ENCODE results near the gene AHI1. TPM values are rescaled to one million over a fixed set of nuclear protein-coding genes. Genes with fewer than 3 reads are reported as not detected.

The AHI1 gene
- total and polyA plus RNA-seq, 11 donors: 5.7 to 17.1 (median 10.3) TPM

DNA sequence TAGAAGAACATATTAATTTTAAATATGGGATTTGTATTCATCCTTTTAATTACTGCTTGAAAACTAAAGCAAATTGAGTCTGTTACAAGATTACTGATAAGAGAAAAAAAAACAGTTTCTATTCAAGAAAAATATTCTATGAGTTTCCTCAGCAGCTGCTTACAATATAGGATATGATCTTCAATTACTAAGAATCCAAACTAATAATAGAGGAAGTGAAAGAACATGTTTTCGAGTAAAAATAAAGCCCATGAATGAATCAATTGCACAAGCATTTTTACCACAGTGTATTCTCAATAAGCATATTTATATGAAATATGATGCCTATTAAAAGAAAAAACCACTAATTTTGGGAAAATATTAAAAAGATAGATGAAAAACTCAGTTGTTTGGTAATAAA lies 63.4 kb downstream of the AHI1 start:
- peaks cover 0 to 7% (median 0%) of the 10 kb centered on the region in 12 donors for H3K4me1 ChIP-seq
- peaks cover 0 to 85% (median 11%) of the 10 kb centered on the region in 9 donors for H3K36me3 ChIP-seq
- H3K27ac ChIP-seq: no peak overlapping the region
- H3K27me3 ChIP-seq: no peaks in the 10 kb centered on the region
- intact Hi-C loops (cut with DNase I): no loop called here
- H3K4me3 ChIP-seq: no peak overlapping the region
- TF ChIP-seq, protein P1, sequence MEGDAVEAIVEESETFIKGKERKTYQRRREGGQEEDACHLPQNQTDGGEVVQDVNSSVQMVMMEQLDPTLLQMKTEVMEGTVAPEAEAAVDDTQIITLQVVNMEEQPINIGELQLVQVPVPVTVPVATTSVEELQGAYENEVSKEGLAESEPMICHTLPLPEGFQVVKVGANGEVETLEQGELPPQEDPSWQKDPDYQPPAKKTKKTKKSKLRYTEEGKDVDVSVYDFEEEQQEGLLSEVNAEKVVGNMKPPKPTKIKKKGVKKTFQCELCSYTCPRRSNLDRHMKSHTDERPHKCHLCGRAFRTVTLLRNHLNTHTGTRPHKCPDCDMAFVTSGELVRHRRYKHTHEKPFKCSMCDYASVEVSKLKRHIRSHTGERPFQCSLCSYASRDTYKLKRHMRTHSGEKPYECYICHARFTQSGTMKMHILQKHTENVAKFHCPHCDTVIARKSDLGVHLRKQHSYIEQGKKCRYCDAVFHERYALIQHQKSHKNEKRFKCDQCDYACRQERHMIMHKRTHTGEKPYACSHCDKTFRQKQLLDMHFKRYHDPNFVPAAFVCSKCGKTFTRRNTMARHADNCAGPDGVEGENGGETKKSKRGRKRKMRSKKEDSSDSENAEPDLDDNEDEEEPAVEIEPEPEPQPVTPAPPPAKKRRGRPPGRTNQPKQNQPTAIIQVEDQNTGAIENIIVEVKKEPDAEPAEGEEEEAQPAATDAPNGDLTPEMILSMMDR (IDR thresholded peaks at IDR 0.05): no peak
- DNase-seq (no peak), ATAC-seq (no peak)
- H3K9me3 ChIP-seq: no peaks in the 10 kb centered on the region
- 75 to 89% (median 81%) methylated on average over 1 of the region's 1 CpG for WGBS, 4 donors

- Histone ChIP-seq H3K4me1 (no peaks in the 10 kb centered on the region), H3K27ac (no peak overlapping the region), H3K9me3 (no peaks in the 10 kb centered on the region), H3K27me3 (no peaks in the 10 kb centered on the region), H3K36me3 (peaks cover 0 to 73% (median 17%) of the 10 kb centered on the region in 9 donors), H3K4me3 (no peak overlapping the region)
- DNase-seq (no peak), ATAC-seq (no peak)
- 94 to 98% (median 96%) methylated on average over 2 of the region's 2 CpGs for WGBS, 4 donors
- no peak for TF ChIP-seq POLR2A (IDR thresholded peaks at IDR 0.05)
- TF ChIP-seq, protein P1 (IDR thresholded peaks at IDR 0.05): no peak
- intact Hi-C loops (cut with DNase I): loop anchor here in 1 of 10 donors (10.0 kb wide), 1 partner anchor 283 kb away; no protein-coding TSS in a partner anchor
These were observed 69.5 kb downstream of the AHI1 start for GRCh38 chr6:135428078-135428477.

GRCh38 chr6:135426833-135427232 lies 70.7 kb downstream of the AHI1 start:
- no peaks in the 10 kb centered on the region for H3K4me1 ChIP-seq
- H3K36me3 ChIP-seq: peaks cover 0 to 70% (median 17%) of the 10 kb centered on the region in 9 donors
- TF ChIP-seq, protein P1 (IDR thresholded peaks at IDR 0.05): no peak
- TF ChIP-seq POLR2A (IDR thresholded peaks at IDR 0.05): no peak
- no peaks in the 10 kb centered on the region for H3K9me3 ChIP-seq
- 91 to 97% (median 95%) methylated on average over 1 of the region's 1 CpG for WGBS, 4 donors
- intact Hi-C loops (cut with DNase I): loop anchor here in 1 of 10 donors (10.0 kb wide), 1 partner anchor 282 kb away; no protein-coding TSS in a partner anchor
- H3K27ac ChIP-seq: no peak overlapping the region
- no peaks in the 10 kb centered on the region for H3K27me3 ChIP-seq
- DNase-seq (no peak), ATAC-seq (no peak)
- no peak overlapping the region for H3K4me3 ChIP-seq

DNA sequence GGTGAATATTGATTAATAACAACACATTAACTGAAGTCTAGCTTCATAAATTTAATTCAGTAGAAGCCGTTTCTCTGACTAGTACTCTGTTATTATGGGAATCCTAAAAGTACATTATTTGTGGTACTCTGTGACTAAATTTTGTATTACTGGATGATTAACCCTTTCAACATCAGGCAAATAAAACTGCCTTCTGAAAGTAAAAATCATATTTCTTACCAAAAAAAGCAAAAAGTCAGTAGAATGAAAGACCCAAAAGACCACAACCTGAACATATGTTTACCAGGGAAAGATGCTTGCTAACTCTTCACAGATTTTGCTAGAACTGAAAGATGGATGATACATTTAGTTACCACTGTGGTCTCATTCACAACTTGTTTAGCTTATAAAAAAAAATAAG lies 73.2 kb downstream of the AHI1 start:
- intact Hi-C loops (cut with DNase I): loop anchor here in 8 of 10 donors (2.0 to 10.0 kb wide), 4 partner anchors 277 to 282 kb away; no protein-coding TSS in a partner anchor

More for the DNA sequence above, 73.2 kb downstream of the AHI1 start:
- WGBS, 4 donors: 89 to 97% (median 91%) methylated on average over 1 of the region's 1 CpG
- Histone ChIP-seq H3K9me3 (no peaks in the 10 kb centered on the region), H3K4me1 (no peaks in the 10 kb centered on the region), H3K27ac (no peak overlapping the region), H3K36me3 (peaks cover 0 to 56% (median 15%) of the 10 kb centered on the region in 9 donors), H3K4me3 (no peak overlapping the region), H3K27me3 (no peaks in the 10 kb centered on the region)
- TF ChIP-seq POLR2A (IDR thresholded peaks at IDR 0.05): no peak
- TF ChIP-seq, protein P1 (IDR thresholded peaks at IDR 0.05): no peak
- ATAC-seq: no peak
- no peak for DNase-seq

All from heart left ventricle (tissue), 16 donors.